ENCODE data around the gene RUBCNL. TPM values are rescaled to one million over a fixed set of nuclear protein-coding genes. Genes with fewer than 3 reads are reported as not detected.

The RUBCNL gene
- total and polyA plus RNA-seq, 2 of the 8 experiments (the other 6 are each of a cell fraction or from before 2014, with no cell fraction given): 2.6 to 4.9 TPM

DNA sequence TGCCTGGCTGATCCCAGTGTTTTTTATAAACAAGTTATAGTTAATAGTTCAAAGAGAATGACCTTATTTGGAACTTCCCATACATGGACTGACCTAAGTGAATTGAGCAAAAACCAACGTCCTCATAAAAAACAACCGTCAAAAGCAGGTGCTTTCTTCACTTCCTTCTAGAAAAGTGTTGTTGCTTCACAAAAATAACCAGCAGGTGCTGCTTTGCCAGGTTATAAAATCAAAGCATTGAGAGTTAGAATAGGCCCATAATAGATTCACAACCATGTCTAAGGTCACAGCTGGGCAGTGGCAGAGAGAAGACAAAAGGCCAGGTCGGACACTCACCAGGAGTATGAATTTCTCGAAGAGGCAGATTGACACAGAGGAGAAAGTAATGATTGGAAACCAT is 9.5 kb downstream of the RUBCNL start:
- no peaks in the 10 kb centered on the region for H3K79me2 ChIP-seq (ENCODE audit: control insufficient read depth in 1 of 2, insufficient read depth in 2 of 2, low read length in 2 of 2)
- no peak overlapping the region for H3K56ac ChIP-seq (replicated peaks; ENCODE audit: insufficient read length, low read depth, low read length)
- no peaks in the 10 kb centered on the region for H3K9me3 ChIP-seq (ENCODE audit: insufficient read depth in 2 of 2, low read depth in 1 of 2, low read length in 1 of 2)
- no peak overlapping the region for H2BK5ac ChIP-seq (ENCODE audit: low read depth, low read length)
- H3K79me1 ChIP-seq (ENCODE audit: low read depth, low read length): no peaks in the 10 kb centered on the region
- H3K4ac ChIP-seq (replicated peaks; ENCODE audit: insufficient read length, low read depth, low read length): no peak overlapping the region
- H2BK120ac ChIP-seq (replicated peaks; ENCODE audit: low read depth, low read length): no peak overlapping the region
- no peak overlapping the region for H3K9ac ChIP-seq (replicated peaks in 1 of 4; ENCODE audit: extremely low read depth in 1 of 4, low read depth in 3 of 4, low read length in 3 of 4)
- H3K36me3 ChIP-seq (ENCODE audit: control insufficient read depth in 2 of 4, insufficient read depth in 4 of 4, low read length in 3 of 4): no peaks in the 10 kb centered on the region
- TF ChIP-seq ATF2 (IDR thresholded peaks at IDR 0.05; ENCODE audit: low read length): no peak
- TF ChIP-seq TCF12 (IDR thresholded peaks at IDR 0.05; ENCODE audit: low read depth, low read length): no peak
- no peak for TF ChIP-seq PHF8 (conservative IDR thresholded peaks at IDR 0.05; ENCODE audit: low read depth, low read length)
- TF ChIP-seq SIRT6 (IDR thresholded peaks at IDR 0.05; ENCODE audit: low read length): no peak
- no peak for TF ChIP-seq SIX5 (IDR thresholded peaks at IDR 0.05; ENCODE audit: low read depth, low read length)
- TF ChIP-seq SAP30 (IDR thresholded peaks at IDR 0.05; ENCODE audit: insufficient read depth, insufficient replicate concordance, low read length): no peak
- no peak for TF ChIP-seq CHD2 (IDR thresholded peaks at IDR 0.05; ENCODE audit: low read length)
- no peak for TF ChIP-seq SUZ12 (IDR thresholded peaks at IDR 0.05; ENCODE audit: low read length)
- H3K23me2 ChIP-seq (ENCODE audit: low read depth, low read length): no peaks in the 10 kb centered on the region
- no peak overlapping the region for H3K14ac ChIP-seq (ENCODE audit: insufficient read length)
- no peak overlapping the region for H2AFZ ChIP-seq (ENCODE audit: low read length)
- no peak overlapping the region for H2BK15ac ChIP-seq (ENCODE audit: low read length)
- no peak overlapping the region for H3K4me2 ChIP-seq (ENCODE audit: insufficient read depth in 1 of 2, low read depth in 2 of 2, low read length in 2 of 2)
- H3K27ac ChIP-seq (ENCODE audit: low read depth, low read length): no peak overlapping the region
- H3K4me3 ChIP-seq (ENCODE audit: extremely low read depth in 1 of 4, insufficient read depth in 2 of 4, low read depth in 3 of 4, low read length in 4 of 4): no peak overlapping the region
- H4K5ac ChIP-seq (ENCODE audit: insufficient read length, low read depth, low read length): no peak overlapping the region
- no peaks in the 10 kb centered on the region for H3K27me3 ChIP-seq (replicated peaks in 1 of 4; ENCODE audit: control insufficient read depth in 3 of 4, extremely low read depth in 1 of 4, insufficient read depth in 3 of 4, low read length in 3 of 4)
- no peak overlapping the region for H2BK20ac ChIP-seq (ENCODE audit: low read length)
- H4K8ac ChIP-seq (ENCODE audit: extremely low read depth, insufficient read depth, low read length): no peak overlapping the region
- ChIA-PET POLR2A (ENCODE audit: partially characterized antibody) (no interaction called here), CTCF (ENCODE audit: partially characterized antibody) (no interaction called here)
- no peak overlapping the region for H4K91ac ChIP-seq (replicated peaks; ENCODE audit: insufficient read length, low read length)
- WGBS, 2 experiments (ENCODE audit: extremely low coverage in 1 of 2, insufficient coverage in 1 of 2, insufficient read length in 1 of 2, insufficient replicate concordance in 2 of 2, low coverage in 1 of 2, low lambda C conversion rate in 2 of 2, missing lambda C conversion rate in 1 of 2): 77% methylated on average over 4 of the region's 4 CpGs; no CpG with 5 or more reads in 1 of the 2 experiments
- H4K20me1 ChIP-seq (replicated peaks in 1 of 2; ENCODE audit: control insufficient read depth in 1 of 2, insufficient read depth in 2 of 2, low read length in 2 of 2): no peaks in the 10 kb centered on the region
- DNase-seq (ENCODE audit: low read depth in 1 of 2, low spot score in 2 of 2) (no peak), FAIRE-seq (no peak)
- H3K23ac ChIP-seq (ENCODE audit: insufficient read length): no peak overlapping the region
- no peak overlapping the region for H2BK12ac ChIP-seq (ENCODE audit: low read depth, low read length)
- no peaks in the 10 kb centered on the region; a peak in 1 of 7 replicates for H3K4me1 ChIP-seq (replicated peaks in 1 of 4; ENCODE audit: control insufficient read depth in 3 of 4, insufficient read depth in 4 of 4, low read length in 3 of 4)
- no peak overlapping the region for H3K18ac ChIP-seq (ENCODE audit: extremely low read depth, low read length)
- no peak overlapping the region for H2AK5ac ChIP-seq (ENCODE audit: low read depth, low read length)

Data from H1 (cell line).